Endothelial cell of umbilical vein (primary cell): ENCODE data around the gene QSOX2. TPM values are rescaled to one million over a fixed set of nuclear protein-coding genes. Genes with fewer than 3 reads are reported as not detected.

ENCODE experiments used
- BruUV-seq: library from RNA; stranded (reverse); fragments of 400-500 nt; replicated peaks from 2 replicates; lab custom pipeline; 2021; lab: Mats Ljungman, UMichigan
- CTCF ChIA-PET: fragments of 300-600, 350-600 bp; sonication (Branson Sonifier 250); formaldehyde crosslinking; loops from one replicate; lab custom pipeline; 2021; ENCODE audit warnings: antibody characterized with exemption, inconsistent platforms; lab: Charles Lee
- POLR2A ChIA-PET: fragments of 300-600, 350-600 bp; sonication (Branson Sonifier 250); formaldehyde crosslinking; loops from one replicate; lab custom pipeline; 2021; ENCODE audit warnings: antibody characterized with exemption, inconsistent platforms; lab: Charles Lee
- DNase-seq: peaks from one replicate; pipeline ENCODE4 v3.0.0-alpha.2; 2011; ENCODE audit warnings: low read depth, low spot score
- FAIRE-seq: peaks from 2 replicates; lab custom pipeline; 2011; peaks lifted over from hg19 to GRCh38; lab: Jason Lieb, UNC
- H2AFZ ChIP-seq: 2 replicates; pipeline ENCODE4 v1.6.0; 2012; ENCODE audit warnings: low read depth, low read length, control low read depth, inconsistent platforms
- H3K27ac ChIP-seq: 2 replicates; pipeline ENCODE4 v1.5.1; 2011; ENCODE audit warnings: low read depth, mild to moderate bottlenecking, control low read depth, low read length, moderate library complexity; ENCODE audit not compliant: insufficient read depth
- H3K27me3 ChIP-seq, 2 experiments: 2 replicates each; pipeline versions ENCODE4 v1.6.0 to v1.6.1; 2011; ENCODE audit warnings: low read length in 2 of 2, mixed read lengths in 1 of 2; ENCODE audit not compliant: control insufficient read depth in 2 of 2, insufficient read depth in 2 of 2
- H3K36me3 ChIP-seq, 2 experiments: 2 replicates in 1 of 2; 3 replicates in 1 of 2; pipeline ENCODE4 v1.5.1; 2011; ENCODE audit warnings: low read length in 2 of 2, mild to moderate bottlenecking in 1 of 2, moderate library complexity in 1 of 2; ENCODE audit not compliant: control insufficient read depth in 2 of 2, insufficient read depth in 2 of 2; ENCODE audit errors: extremely low read depth in 1 of 2
- H3K4me1 ChIP-seq: 3 replicates; pipeline ENCODE4 v1.5.1; 2011; ENCODE audit warnings: mild to moderate bottlenecking, low read length; ENCODE audit not compliant: control insufficient read depth, insufficient read depth; ENCODE audit errors: extremely low read depth
- H3K4me2 ChIP-seq: 2 replicates; pipeline ENCODE4 v1.6.1; 2011; ENCODE audit warnings: low read length, control low read depth, mixed read lengths; ENCODE audit not compliant: insufficient read depth
- H3K4me3 ChIP-seq, 3 experiments: fragments of 200-600 bp in 1 of 3; sonication (generic), shearing (Covaris generic) in 1 of 3; replicated peaks in 1 of 3; 2 replicates each; pipeline ENCODE4 v1.5.1; 2011 to 2016; ENCODE audit warnings: control low read depth in 3 of 3, low read length in 3 of 3, mild to moderate bottlenecking in 2 of 3, inconsistent platforms in 1 of 3, low read depth in 1 of 3, moderate library complexity in 1 of 3; ENCODE audit not compliant: insufficient read depth in 1 of 3
- H3K79me2 ChIP-seq: 2 replicates; pipeline ENCODE4 v1.6.0; 2012; ENCODE audit warnings: low read length, inconsistent platforms; ENCODE audit not compliant: control insufficient read depth, insufficient read depth
- H3K9ac ChIP-seq: replicated peaks from 2 replicates; pipeline ENCODE3; 2011; ENCODE audit warnings: low read length, control low read depth; ENCODE audit not compliant: insufficient read depth; ENCODE audit errors: extremely low read depth
- H3K9me1 ChIP-seq: replicated peaks from 3 replicates; pipeline ENCODE4 v1.6.0; 2011; ENCODE audit warnings: mild to moderate bottlenecking, low read length; ENCODE audit not compliant: control insufficient read depth, insufficient read depth; ENCODE audit errors: extremely low read depth
- H3K9me3 ChIP-seq: replicated peaks from 2 replicates; pipeline ENCODE4 v1.5.1; 2012; ENCODE audit warnings: low read length, inconsistent platforms; ENCODE audit not compliant: control insufficient read depth, insufficient read depth
- H4K20me1 ChIP-seq: replicated peaks from 2 replicates; pipeline ENCODE3; 2011; ENCODE audit warnings: mild to moderate bottlenecking, low read length; ENCODE audit not compliant: control insufficient read depth, insufficient read depth; ENCODE audit errors: extremely low read depth
- CTCF ChIP-seq, 2 donors: IDR thresholded peaks; 1 replicate in 1 of 2; 2 replicates in 1 of 2; pipeline ENCODE4 v1.5.1; 2011; ENCODE audit warnings: low read length in 2 of 2, mild to moderate bottlenecking in 2 of 2, moderate library complexity in 2 of 2, control low read depth in 1 of 2, inconsistent platforms in 1 of 2, low read depth in 1 of 2; ENCODE audit not compliant: insufficient read depth in 1 of 2; ENCODE audit errors: extremely low read depth in 1 of 2
- EZH2 ChIP-seq: IDR thresholded peaks from 2 replicates; pipeline ENCODE4 v1.6.1; 2012; ENCODE audit warnings: borderline replicate concordance, low read depth, mild to moderate bottlenecking, moderate library complexity, low read length, inconsistent platforms; ENCODE audit not compliant: severe bottlenecking
- FOS ChIP-seq: IDR thresholded peaks from 2 replicates; pipeline ENCODE4 v1.6.1; 2011; ENCODE audit warnings: mild to moderate bottlenecking, low read length, moderate library complexity, borderline replicate concordance; ENCODE audit not compliant: insufficient read depth
- GATA2 ChIP-seq: IDR thresholded peaks from 2 replicates; pipeline ENCODE4 v1.7.0; 2011; ENCODE audit warnings: low read depth, mild to moderate bottlenecking, moderate library complexity, mixed read lengths, low read length; ENCODE audit not compliant: insufficient read length, insufficient read depth
- MAX ChIP-seq: IDR thresholded peaks from 2 replicates; pipeline ENCODE4 v1.6.1; 2011; ENCODE audit not compliant: insufficient read depth, insufficient read length
- POLR2A ChIP-seq: IDR thresholded peaks from 2 replicates; pipeline ENCODE4 v1.6.1; 2012; ENCODE audit warnings: low read depth, mild to moderate bottlenecking, control low read depth, low read length
- dilution Hi-C: fragments of 300-500 bp; cut with MboI; formaldehyde crosslinking; loops from one replicate; pipeline ENCODE4 v1.15.0; 2019; ENCODE audit warnings: low sequenced_read_pairs; ENCODE audit not compliant: extremely low pct_ligation_motif_present
- intact Hi-C: fragments of 100-400 bp; cut with micrococcal nuclease; formaldehyde crosslinking; loops from one replicate; pipeline ENCODE4 v1.10.0; 2022
- polyA plus RNA-seq, 4 experiments: library from polyadenylated mRNA; depleted of rRNA in 3 of 4; stranded (reverse) in 3 of 4; unstranded in 1 of 4; fragments of >200 nt; gene quantifications; 2 replicates each; pipeline versions ENCODE4 v1.2.1 to v1.2.3, GENCODE V29; 2011 to 2012; ENCODE audit warnings: missing spikeins in 1 of 4
- total RNA-seq: library from RNA; stranded (reverse); gene quantifications from 2 replicates; pipeline ENCODE4 v1.2.3, GENCODE V29; 2021

Gene QSOX2
- total and polyA plus RNA-seq, 2 donors (not counting 3 experiments of a cell fraction or from before 2014, with no cell fraction given) = 16.4 to 23.4 TPM

- H3K27me3 ChIP-seq = peaks cover 0 to 2% of the 10 kb centered on the region in 2 experiments
- BruUV-seq = no TSS peak
- intact Hi-C loops = no loop called here
Measured at GRCh38 chr9:136278221-136278620, 32.6 kb upstream of the QSOX2 start.

More at GRCh38 chr9:136278221-136278620, 32.6 kb upstream of the QSOX2 start:
- FAIRE-seq = no peak
- H3K9ac ChIP-seq = no peak overlapping the region
- no peaks in the 10 kb centered on the region for H3K9me1 ChIP-seq
- no peaks in the 10 kb centered on the region for H3K9me3 ChIP-seq
- ChIA-PET CTCF (interaction anchor here (0.8 to 1.2 kb wide), 5 partner anchors 20 to 145 kb away, joined by 3 to 4 read pairs (median 3); no protein-coding TSS in a partner anchor), POLR2A (no interaction called here)
- no peak overlapping the region for H3K4me2 ChIP-seq
- no peaks in the 10 kb centered on the region for H3K36me3 ChIP-seq
- H3K27ac ChIP-seq = no peak overlapping the region
- no peak overlapping the region for H2AFZ ChIP-seq
- H3K79me2 ChIP-seq = no peaks in the 10 kb centered on the region
- dilution Hi-C loops = no loop called here
- TF ChIP-seq EZH2 = no peak
- no peak for TF ChIP-seq CTCF (IDR thresholded peaks at IDR 0.05; ENCODE audit: extremely low read depth in 1 of 2, insufficient read depth in 1 of 2, low read depth in 1 of 2, low read length in 2 of 2)
- no peak for TF ChIP-seq MAX
- no peak for TF ChIP-seq FOS
- TF ChIP-seq POLR2A = no peak
- no peak for TF ChIP-seq GATA2
- no peaks in the 10 kb centered on the region for H3K4me1 ChIP-seq
- no peak overlapping the region for H3K4me3 ChIP-seq
- no peak for DNase-seq
- H4K20me1 ChIP-seq = no peaks in the 10 kb centered on the region
